ENCODE measurements around the gene MAPRE2. TPM values are rescaled to one million over a fixed set of nuclear protein-coding genes. Genes with fewer than 3 reads are reported as not detected.

The MAPRE2 gene
- total and polyA plus RNA-seq, 2 donors (not counting 1 experiment from before 2014, with no cell fraction given): 18.5 to 88.1 TPM

DNA sequence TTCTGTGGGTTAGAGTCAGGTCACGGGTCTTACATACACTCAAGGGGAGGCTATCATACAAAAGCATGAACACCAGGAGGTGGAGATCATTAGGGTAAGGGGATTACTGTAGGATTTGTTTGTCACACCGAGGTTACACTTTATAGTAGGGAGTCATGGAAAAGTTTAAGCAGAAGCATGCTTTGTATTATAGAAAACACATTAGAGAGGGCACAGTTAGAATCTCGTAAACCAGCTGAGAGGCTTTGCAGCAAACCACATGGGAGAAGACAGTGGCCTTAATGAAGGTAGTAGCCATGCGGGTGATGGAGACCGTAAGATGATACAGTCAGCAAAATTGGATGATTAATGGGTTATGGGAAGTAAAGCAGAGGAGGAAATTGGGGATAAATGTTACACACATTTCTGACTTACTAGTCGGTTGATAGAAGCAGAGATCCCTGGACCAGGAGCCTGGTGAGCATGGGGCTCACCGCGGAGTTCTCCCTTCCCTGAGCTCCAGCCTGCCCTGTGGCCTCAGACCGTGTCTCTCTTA is 75.6 kb downstream of the MAPRE2 start:
- no peaks in the 10 kb centered on the region for H4K20me1 ChIP-seq (ENCODE audit: control insufficient read depth, extremely low read depth, insufficient read depth, low read length)
- no peaks in the 10 kb centered on the region for H3K36me3 ChIP-seq (ENCODE audit: control insufficient read depth, insufficient read depth, low read length)
- H3K79me2 ChIP-seq (ENCODE audit: control insufficient read depth, insufficient read depth, low read length): no peaks in the 10 kb centered on the region
- H3K4me3 ChIP-seq (replicated peaks in 1 of 4; ENCODE audit: control extremely low read depth in 1 of 4, insufficient read depth in 1 of 4, low read depth in 3 of 4, low read length in 4 of 4): no peak overlapping the region
- no peak for TF ChIP-seq EZH2 (IDR thresholded peaks at IDR 0.05; ENCODE audit: low read length, missing control alignments)
- TF ChIP-seq, protein P1, sequence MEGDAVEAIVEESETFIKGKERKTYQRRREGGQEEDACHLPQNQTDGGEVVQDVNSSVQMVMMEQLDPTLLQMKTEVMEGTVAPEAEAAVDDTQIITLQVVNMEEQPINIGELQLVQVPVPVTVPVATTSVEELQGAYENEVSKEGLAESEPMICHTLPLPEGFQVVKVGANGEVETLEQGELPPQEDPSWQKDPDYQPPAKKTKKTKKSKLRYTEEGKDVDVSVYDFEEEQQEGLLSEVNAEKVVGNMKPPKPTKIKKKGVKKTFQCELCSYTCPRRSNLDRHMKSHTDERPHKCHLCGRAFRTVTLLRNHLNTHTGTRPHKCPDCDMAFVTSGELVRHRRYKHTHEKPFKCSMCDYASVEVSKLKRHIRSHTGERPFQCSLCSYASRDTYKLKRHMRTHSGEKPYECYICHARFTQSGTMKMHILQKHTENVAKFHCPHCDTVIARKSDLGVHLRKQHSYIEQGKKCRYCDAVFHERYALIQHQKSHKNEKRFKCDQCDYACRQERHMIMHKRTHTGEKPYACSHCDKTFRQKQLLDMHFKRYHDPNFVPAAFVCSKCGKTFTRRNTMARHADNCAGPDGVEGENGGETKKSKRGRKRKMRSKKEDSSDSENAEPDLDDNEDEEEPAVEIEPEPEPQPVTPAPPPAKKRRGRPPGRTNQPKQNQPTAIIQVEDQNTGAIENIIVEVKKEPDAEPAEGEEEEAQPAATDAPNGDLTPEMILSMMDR (conservative IDR thresholded peaks at IDR 0.05 in 1 of 2, IDR thresholded peaks at IDR 0.05 in 1 of 2; ENCODE audit: low read depth in 1 of 2, low read length in 2 of 2): no peak
- no peak overlapping the region for H2AFZ ChIP-seq (ENCODE audit: low read length)
- DNase-seq (ENCODE audit: low read depth in 2 of 2): no peak
- H3K9ac ChIP-seq (ENCODE audit: insufficient read depth, low read length): no peak overlapping the region
- H3K4me2 ChIP-seq (ENCODE audit: extremely low read depth, insufficient read depth, low read length): no peak overlapping the region
- no peaks in the 10 kb centered on the region for H3K9me3 ChIP-seq (ENCODE audit: control insufficient read depth, insufficient read depth, low read depth, low read length)
- H3K27ac ChIP-seq (ENCODE audit: insufficient read depth, low read length): no peak overlapping the region
- no peaks in the 10 kb centered on the region for H3K27me3 ChIP-seq (ENCODE audit: control insufficient read depth, insufficient read depth, low read length)
- H3K4me1 ChIP-seq (ENCODE audit: control insufficient read depth, extremely low read depth, insufficient read depth, low read length): peaks cover 10% of the 10 kb centered on the region

DNA sequence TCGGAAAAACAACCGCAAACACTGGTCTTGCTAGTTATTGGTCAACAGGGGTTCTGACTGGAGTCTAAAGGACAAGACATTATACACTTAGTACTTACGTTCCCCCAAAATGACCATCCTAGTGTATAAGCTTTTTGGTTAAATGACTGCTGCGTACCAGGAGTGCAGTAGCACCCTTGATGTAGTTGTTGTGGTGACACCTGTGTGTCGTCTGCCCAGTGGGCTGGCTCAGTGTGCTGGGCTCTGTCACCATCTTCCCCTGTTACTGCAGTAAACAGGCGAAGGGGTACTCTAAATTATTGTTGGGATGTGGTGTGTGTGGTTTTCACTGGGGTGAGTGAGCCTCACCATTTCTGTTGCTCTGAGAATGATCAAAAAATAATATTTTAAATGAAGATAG is 76.2 kb downstream of the MAPRE2 start:
- no peaks in the 10 kb centered on the region for H3K36me3 ChIP-seq (ENCODE audit: control insufficient read depth, insufficient read depth, low read length)
- no peaks in the 10 kb centered on the region for H3K9me3 ChIP-seq (ENCODE audit: control insufficient read depth, insufficient read depth, low read depth, low read length)
- H3K79me2 ChIP-seq (ENCODE audit: control insufficient read depth, insufficient read depth, low read length): no peaks in the 10 kb centered on the region
- TF ChIP-seq, protein P1 (conservative IDR thresholded peaks at IDR 0.05 in 1 of 2, IDR thresholded peaks at IDR 0.05 in 1 of 2; ENCODE audit: low read depth in 1 of 2, low read length in 2 of 2): no peak
- no peak for TF ChIP-seq EZH2 (IDR thresholded peaks at IDR 0.05; ENCODE audit: low read length, missing control alignments)
- peak in 1 of 2 donors; percentile 3 for DNase-seq (ENCODE audit: low read depth in 2 of 2)
- H4K20me1 ChIP-seq (ENCODE audit: control insufficient read depth, extremely low read depth, insufficient read depth, low read length): no peaks in the 10 kb centered on the region
- H3K9ac ChIP-seq (ENCODE audit: insufficient read depth, low read length): no peak overlapping the region
- H3K4me2 ChIP-seq (ENCODE audit: extremely low read depth, insufficient read depth, low read length): no peak overlapping the region
- H3K4me3 ChIP-seq (replicated peaks in 1 of 4; ENCODE audit: control extremely low read depth in 1 of 4, insufficient read depth in 1 of 4, low read depth in 3 of 4, low read length in 4 of 4): no peak overlapping the region
- H3K27me3 ChIP-seq (ENCODE audit: control insufficient read depth, insufficient read depth, low read length): no peaks in the 10 kb centered on the region
- peaks cover 10% of the 10 kb centered on the region for H3K4me1 ChIP-seq (ENCODE audit: control insufficient read depth, extremely low read depth, insufficient read depth, low read length)
- H2AFZ ChIP-seq (ENCODE audit: low read length): no peak overlapping the region
- peak overlapping the region; percentile 35 for H3K27ac ChIP-seq (ENCODE audit: insufficient read depth, low read length)

DNA sequence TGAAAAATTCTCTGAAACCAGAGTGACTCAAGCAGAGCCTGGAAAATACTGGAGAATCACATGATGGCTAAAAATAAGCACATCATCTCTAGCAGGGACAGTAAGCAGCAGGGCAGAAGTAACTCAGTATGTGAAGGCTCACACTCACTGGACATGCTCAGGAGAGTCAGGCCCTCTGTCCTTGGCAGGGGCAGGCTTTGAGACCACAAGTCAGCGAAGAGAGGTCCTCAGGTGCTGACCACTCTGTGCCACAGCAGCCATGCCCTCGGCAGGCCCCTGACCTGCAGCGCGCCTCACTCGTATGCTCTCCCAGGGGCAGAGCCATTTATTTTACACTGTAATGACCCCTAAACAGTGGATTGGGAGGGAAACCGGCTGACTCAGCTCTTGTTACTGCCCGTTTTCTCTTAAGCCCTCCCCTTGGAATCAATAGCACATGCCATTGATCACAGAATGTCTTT is 76.8 kb downstream of the MAPRE2 start:
- H3K79me2 ChIP-seq (ENCODE audit: control insufficient read depth, insufficient read depth, low read length): no peaks in the 10 kb centered on the region
- peaks cover 10% of the 10 kb centered on the region for H3K4me1 ChIP-seq (ENCODE audit: control insufficient read depth, extremely low read depth, insufficient read depth, low read length)
- no peaks in the 10 kb centered on the region for H4K20me1 ChIP-seq (ENCODE audit: control insufficient read depth, extremely low read depth, insufficient read depth, low read length)
- peak overlapping the region; percentile 37 for H3K9ac ChIP-seq (ENCODE audit: insufficient read depth, low read length)
- peak; percentile 78 to 82 for DNase-seq (ENCODE audit: low read depth in 2 of 2)
- H3K9me3 ChIP-seq (ENCODE audit: control insufficient read depth, insufficient read depth, low read depth, low read length): no peaks in the 10 kb centered on the region
- H3K27me3 ChIP-seq (ENCODE audit: control insufficient read depth, insufficient read depth, low read length): no peaks in the 10 kb centered on the region
- TF ChIP-seq EZH2 (IDR thresholded peaks at IDR 0.05; ENCODE audit: low read length, missing control alignments): no peak
- TF ChIP-seq, protein P1 (conservative IDR thresholded peaks at IDR 0.05 in 1 of 2, IDR thresholded peaks at IDR 0.05 in 1 of 2; ENCODE audit: low read depth in 1 of 2, low read length in 2 of 2): no peak
- peak overlapping the region; percentile 78 for H3K4me2 ChIP-seq (ENCODE audit: extremely low read depth, insufficient read depth, low read length)
- H3K27ac ChIP-seq (ENCODE audit: insufficient read depth, low read length): peak overlapping the region; percentile 73
- H3K4me3 ChIP-seq (replicated peaks in 1 of 4; ENCODE audit: control extremely low read depth in 1 of 4, insufficient read depth in 1 of 4, low read depth in 3 of 4, low read length in 4 of 4): peak overlapping the region in 3 of 4 experiments; percentile 3 to 39 (median 5)
- peak overlapping the region; percentile 81 for H2AFZ ChIP-seq (ENCODE audit: low read length)
- H3K36me3 ChIP-seq (ENCODE audit: control insufficient read depth, insufficient read depth, low read length): no peaks in the 10 kb centered on the region
